Endothelial cell of hepatic sinusoid (primary cell): ENCODE results near the gene USP2.
"Not testable (repeated sequence)": the region's sequence is repeated elsewhere in the genome, so short reads cannot be mapped to it uniquely, and the experiment has no call there.

Source experiments
- in situ Hi-C: cut with HindIII; loops from 2 replicates; pipeline ENCODE4 v1.10.0; 2017; ENCODE audit warnings: low sequenced_read_pairs

Gene USP2

DNA sequence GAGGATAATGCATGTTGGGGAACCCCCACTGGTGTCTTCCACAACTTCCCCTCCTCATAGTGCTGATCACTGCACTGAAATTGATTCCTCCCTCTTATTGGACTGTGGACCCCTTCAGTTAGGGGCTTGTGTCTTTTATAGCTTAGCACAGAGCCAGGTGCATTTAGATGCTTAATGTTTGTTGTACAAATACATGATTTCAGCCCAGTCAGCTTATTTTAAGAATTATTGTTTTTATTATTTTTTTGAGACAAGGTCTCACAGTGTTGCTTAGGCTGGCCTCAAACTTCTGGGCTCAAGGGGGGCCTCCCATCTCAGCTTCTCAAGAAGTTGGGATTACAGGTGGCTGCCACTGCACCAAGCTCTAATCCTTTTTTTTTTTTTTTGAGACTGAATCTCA is 33.2 kb upstream of the USP2 start:
- in situ Hi-C loops = no loop called here

DNA sequence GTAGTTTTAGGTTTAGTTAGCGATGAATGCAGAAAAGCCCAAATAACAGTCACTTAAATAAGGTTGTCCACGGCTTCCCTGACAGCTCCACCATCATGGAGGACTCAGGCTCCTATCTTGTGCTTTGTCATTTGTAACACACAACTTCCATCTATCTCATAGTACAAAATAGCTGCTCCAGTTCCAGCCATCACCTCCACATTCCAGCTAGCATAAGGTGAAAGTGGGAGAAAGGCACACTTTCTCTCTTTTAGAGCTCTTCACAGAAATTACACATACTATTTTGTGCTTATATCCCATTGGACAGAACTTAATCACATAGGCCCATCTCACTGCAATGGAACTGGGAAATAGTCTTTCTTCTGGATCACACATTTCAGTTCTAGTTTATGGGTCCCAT is 32.8 kb upstream of the USP2 start:
- in situ Hi-C loops = no loop called here

DNA sequence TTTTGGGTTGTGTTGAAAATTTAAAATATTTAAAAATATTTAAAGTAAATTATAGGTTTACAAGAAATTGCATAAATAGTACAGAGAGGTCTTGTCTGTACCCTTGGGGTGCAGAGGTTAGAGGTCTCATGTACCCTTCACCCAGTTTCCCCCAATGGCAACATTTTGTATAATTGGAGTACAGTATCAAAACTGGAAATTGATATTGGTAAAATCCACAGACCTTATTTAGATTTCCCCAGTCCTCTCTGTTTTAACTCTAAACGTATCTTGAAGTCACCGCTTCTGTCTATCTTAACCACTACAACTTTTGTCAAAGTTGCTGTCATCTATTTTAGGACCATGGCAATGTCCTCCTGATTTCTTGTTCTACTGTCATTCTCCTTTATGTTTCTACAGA is 30.6 kb upstream of the USP2 start:
- in situ Hi-C loops = no loop called here

DNA sequence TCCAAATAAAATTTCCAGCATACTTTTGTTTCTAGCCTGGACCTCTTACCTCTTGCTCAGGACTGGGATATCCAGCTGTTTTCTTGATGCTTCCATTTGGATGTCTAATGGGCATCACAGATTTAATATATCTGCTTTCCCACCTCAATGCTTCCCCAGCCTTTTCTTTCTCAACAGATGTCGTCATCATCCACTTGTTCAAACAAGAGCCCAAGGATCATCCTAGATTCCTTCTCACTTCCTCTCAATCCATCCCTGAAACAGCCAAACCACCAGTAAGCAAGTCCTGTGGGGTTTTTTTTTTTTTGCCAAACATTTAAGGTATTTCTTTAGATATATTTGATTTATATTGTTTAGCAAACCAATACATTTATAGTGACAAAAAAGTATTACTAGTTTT is 29.0 kb upstream of the USP2 start:
- in situ Hi-C loops = no loop called here

DNA sequence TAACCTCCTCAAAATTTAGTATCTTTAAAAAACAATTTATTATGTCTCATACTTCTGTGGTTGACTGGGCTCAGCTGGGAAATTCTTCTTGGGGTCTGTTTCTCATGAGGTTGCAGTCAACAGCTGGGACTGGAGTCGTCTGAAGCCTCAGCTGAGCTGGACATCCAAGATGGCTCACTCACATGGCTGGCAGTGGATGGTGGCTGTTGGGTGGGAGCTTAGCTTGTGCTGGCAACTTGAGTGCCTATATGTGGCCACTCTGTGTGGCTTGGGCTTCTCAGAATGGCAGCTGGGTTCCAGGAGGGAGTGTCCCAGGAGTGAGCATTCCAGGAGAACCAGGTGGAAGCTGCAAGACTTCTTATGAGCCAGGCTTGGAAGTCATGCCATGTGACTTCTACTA is 28.2 kb upstream of the USP2 start:
- in situ Hi-C loops = no loop called here

DNA sequence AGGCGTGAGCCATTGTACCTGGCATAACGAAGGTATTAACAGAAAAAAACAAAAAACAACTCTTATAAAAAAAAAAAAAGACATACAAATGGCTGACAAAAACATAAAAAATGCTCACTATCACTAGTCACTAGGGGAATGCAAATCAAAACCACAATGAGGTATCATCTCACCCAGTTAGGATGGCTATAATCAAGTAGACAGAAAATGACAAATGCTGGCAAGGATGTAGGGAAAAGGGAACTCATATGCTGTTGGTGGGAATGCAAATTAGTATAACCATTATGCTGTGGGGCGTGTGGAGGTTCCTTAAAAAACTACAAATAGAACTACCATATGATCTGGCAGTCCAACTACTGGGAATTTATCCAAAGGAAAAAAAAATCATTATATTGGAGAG is 24.5 kb upstream of the USP2 start:
- in situ Hi-C loops = no loop called here

DNA sequence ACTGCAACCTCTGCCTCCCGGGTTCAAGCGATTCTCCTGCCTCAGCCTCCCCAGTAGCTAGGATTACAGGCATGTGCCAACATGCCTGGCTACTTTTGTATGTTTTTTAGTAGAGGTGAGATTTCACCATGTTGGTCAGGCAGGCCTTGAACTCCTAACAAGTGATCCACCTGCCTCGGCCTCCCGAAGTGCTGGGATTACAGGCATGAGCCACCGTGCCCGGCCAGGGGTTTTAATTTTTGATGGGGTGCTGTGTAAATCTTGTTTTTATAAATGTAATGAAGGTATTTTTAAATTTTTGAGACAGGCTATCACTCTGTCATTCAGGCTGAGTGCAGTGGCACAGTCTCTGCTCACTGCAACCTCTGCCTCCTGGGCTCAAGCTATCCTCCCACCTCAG is 24.0 kb upstream of the USP2 start:
- in situ Hi-C loops = not testable (repeated sequence)

DNA sequence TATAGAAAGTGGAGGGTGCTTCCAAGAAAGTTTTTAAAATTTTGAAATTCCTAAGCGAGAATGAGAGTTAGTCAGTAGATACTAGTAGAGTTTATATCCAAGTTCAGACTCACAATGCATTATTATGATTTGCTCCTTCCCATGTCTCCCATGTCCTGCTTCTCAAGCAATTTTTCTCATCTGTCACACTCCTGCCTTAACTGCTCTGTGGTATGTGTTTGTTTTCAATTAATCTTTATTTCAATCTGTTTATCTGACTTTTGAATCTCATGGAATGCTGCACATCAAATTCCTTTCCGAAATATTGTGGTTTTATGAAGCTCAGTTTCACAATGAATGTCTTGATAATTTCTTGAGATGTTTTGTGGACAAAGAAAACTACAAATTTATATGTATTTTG is 23.4 kb upstream of the USP2 start:
- in situ Hi-C loops = no loop called here

DNA sequence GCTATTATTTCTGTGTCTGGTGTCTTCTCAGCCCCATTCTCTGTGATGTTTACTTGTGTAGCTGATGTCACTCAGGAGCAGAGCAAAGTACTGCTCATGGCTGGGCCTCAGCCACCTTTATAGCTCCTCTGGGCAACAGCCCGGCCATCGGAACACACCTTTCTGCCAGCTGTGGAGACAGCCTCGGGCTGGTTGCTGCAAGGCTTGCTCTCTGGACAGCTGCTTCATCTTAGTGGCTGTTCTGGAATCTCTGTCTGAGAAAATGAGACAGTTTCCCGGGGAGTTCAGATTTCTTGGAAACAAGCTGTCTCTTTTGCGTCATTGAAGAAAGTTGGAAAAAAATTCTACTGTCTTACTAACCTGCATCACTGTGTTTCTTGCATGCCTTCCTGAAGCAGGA is 21.5 kb upstream of the USP2 start:
- in situ Hi-C loops = no loop called here

DNA sequence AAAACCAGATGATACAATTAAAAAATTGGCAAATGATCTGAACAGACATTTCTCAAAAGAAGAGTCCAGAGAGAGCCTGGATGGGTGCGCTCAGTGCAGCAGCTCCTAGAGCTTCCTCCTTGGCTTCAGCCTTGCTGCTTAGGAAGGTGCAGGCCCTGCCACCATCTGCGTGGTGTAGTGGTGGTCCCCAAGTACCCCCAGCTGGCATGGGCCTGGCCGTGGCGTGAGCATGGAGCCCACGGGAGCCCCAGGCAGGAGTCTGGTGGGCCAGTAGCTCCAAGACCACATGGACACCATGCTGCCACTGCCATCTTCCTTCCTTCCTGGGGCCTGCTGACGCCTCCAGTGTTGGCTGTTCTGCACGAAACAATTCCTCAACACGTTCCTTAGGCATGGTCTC is 21.0 kb upstream of the USP2 start:
- in situ Hi-C loops = no loop called here

DNA sequence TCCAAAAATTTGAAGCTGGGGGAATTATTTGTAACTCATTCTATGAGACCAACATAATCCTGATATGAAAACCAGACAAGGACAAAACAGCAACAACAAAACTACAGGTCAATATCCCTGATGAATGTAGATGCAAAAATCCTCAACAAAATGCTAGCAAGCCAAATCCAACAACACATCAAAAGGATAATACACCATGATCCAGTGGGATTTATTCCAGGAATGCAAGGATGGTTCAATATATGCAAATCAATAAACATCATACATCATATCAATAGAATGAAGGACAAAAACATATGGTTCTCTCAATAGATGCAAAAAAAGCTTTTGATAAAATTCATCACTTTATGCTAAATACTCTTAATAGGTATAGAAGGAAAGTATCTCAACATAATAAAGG is 19.4 kb upstream of the USP2 start:
- in situ Hi-C loops = no loop called here

DNA sequence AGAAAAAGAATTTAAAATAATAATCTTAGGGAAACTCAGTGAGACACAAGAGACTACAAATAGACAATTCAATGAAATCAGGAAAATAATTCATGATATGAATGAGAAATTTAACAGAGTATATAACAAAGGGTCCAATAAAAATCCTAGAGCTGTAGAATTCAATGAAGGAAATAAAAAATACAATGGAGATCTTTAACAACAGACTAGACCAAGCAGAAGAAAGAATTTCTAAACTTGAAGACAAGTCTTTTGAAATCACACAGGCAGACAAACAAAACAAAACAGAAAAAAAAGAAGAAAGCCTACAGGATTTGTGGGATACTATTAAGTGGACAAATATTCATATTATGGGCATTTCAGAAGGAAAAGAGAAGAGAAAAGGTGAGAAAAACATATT is 16.2 kb upstream of the USP2 start:
- in situ Hi-C loops = no loop called here

DNA sequence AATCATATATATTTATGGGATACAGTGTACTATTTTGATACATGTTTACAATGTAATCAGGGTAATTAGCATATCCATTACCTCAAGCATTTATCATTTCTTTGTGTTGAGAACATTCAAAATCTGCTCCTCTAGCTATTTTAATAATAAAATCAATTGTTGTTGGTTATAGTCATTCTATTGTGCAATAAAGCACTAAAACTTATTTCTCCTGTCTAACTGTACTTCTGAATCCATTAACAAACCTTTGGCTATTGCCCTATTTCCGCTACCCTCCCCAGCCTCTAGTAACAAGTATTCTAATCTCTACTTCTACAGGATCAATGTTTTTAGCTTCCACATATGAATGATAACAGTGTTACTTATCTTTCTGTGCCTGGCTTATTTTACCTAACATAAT is 15.3 kb upstream of the USP2 start:
- in situ Hi-C loops = no loop called here

DNA sequence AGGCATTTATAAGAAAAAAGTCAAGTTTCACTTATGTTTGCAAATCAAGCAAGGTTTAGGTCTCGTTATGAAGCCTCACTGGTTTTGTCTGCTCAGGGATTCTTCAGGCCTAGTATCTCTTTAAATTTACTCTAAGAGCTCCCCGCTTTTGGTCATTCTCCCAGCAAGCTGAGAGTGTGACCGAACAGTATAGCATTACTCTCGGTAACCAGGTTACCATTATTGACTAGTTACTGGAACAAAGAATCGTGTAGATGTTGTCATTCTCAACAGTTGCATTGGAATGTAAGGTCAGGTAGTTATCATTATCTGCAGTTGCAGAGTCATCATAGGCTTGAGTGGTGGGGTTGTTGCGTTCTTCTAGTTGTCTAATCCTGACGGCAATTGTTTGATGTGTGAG is 9.8 kb upstream of the USP2 start:
- in situ Hi-C loops = no loop called here

DNA sequence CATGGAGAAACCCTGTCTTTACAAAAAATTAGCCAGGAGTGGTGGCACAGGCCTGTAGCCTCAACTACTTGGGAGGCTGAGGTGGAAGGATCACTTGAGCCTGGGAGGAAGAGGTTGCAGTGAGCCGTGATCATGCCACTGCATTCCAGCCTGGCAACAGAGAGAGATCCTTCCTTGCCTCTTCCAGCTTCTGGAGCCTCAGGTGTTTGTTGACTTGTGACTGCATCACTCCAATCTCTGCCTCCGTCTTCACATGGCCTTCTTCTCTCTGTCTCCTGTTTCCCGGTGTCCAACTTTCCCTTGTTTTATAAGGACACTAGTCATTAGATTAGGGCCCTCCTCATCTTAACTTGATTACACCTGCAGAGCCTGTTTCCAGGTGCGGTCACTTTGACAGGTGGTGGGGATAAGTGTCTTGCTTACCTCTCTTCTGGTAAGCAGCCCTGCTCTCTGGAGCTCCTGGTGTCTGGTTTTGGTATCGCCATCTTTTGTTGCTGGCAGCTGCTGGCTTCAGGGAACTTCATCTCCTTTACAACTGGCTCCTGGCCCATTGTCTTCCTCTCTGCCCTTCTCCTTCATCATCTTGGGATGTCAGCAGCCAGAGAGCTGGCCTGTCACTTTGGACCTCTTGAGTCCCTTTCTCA is 8.2 kb upstream of the USP2 start:
- in situ Hi-C loops = no loop called here

DNA sequence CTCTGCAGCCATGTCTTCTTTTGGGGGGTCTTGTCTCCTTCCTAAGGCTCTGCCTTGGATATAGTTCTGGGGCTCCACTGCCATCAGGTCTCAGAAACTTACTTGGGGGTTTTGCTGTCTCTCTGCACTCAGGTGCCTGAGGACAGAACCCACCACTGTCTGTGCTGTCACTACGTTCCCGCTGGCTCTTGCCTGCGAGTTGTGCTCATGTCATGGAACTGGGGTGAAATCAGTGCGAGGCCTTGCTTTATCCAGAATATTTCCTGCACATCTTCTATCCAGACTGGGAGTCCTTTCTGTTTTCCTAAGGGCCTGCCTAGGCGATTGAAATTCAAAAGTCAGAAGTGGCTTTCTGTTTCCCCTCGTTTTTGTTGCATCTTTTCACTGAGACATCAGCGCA is 6.6 kb upstream of the USP2 start:
- in situ Hi-C loops = no loop called here

DNA sequence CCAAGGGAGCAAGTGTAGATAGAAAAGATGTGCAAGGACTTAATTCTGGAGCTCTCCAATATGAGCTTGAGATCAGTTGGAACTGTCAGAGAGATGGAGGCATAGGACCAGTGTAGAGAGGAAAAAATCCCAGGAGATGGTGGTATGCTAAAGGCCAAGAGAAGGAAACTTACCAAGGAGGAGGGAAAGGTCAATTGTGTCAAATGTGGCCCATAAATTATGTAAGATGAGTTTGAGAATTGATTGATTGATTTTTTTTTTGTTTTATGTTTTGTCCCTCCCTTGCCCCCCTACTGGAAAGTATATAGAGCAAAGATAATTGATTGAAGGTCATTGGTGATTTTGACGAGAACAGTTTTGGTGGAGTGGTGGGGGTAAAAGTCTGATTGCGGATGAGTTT is 2.8 kb upstream of the USP2 start:
- in situ Hi-C loops = no loop called here

DNA sequence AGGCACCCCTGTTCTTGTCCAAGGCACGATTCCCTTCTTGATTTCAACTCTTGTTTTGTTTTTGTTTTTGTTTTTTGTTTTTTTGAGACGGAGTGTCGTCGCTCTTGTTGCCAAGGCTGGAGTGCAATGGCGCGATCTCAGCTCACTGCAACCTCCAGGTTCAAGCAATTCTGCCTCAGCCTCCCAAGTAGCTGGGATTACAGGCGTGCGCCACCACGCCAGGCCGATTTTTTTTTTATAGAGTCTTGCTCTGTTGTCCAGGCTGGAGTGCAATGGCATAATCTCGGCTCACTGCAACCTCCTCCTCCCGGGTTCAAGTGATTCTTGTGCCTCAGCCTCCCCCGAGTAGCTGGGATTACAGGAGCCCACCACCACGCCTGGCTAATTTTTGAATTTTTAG is 1.0 kb upstream of the USP2 start:
- in situ Hi-C loops = not testable (repeated sequence)

DNA sequence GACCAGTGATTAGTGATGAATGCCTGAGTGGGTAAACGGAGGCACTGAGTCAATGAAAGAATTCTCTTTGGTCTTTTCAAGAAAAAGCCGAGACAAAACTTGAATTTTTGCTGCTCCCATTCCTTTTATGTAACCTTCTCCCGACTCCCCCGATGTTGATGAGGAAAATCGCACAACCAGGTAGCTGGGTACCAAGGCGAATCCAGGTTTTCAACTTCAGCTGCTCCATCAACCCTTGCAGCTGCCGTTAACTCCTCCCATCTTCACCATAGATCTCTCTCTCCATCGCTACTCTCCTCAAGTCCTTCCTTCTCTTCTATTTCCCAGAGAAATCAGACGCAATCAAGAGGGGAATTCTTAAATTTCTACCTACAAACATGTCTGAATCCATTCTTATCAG is 611 bp upstream of the USP2 start:
- in situ Hi-C loops = no loop called here

DNA sequence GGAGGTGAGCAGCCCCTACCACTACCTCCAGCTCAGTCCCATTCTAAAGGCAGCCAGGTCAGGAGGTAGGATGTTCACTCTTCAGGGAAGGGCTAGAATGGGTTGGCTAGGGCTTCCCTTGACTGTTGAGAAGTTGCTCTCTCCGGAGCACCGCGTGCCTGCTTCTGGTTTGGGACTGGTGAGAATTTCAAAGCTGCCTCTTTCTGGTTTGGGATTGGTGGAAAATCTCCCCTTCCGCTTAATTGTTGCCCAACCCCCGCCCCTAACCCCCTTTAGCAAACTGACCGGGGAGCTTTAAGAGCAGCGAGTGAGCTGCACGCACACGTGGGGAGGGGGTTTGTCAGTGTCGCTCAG is 686 bp downstream of the USP2 start:
- in situ Hi-C loops = no loop called here

DNA sequence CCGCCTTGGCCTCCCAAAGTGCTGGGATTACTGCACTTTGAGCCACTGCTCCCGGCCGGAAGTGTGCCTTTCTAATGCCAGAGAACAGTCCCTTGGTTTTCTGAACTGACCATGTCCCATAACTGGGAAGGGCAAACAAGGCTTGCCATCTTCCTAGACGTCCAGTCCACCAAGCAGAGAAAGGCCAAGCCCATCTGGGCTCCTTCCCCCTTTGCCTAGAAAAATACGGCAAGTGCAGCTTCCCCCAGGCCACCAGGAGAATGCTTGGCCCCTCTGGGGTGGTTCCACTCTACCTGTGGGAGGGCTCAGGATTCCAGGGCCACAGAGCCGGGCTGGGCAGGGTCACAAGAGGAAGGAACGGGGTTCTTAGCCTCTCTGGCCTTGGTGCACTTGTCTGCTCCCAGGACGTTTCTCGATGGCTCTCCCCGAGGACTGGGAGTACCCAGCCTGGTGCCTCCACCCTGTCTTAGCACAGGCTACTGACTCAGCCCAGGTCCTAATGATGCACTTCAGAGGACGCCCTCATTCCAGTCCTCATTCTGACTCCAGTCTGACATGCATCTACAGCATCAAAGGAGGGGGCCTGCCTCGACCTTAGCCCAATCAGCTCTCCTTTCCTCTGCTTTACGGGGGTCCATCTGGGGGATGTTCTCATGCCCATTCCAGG is 1.2 kb downstream of the USP2 start:
- in situ Hi-C loops = no loop called here

DNA sequence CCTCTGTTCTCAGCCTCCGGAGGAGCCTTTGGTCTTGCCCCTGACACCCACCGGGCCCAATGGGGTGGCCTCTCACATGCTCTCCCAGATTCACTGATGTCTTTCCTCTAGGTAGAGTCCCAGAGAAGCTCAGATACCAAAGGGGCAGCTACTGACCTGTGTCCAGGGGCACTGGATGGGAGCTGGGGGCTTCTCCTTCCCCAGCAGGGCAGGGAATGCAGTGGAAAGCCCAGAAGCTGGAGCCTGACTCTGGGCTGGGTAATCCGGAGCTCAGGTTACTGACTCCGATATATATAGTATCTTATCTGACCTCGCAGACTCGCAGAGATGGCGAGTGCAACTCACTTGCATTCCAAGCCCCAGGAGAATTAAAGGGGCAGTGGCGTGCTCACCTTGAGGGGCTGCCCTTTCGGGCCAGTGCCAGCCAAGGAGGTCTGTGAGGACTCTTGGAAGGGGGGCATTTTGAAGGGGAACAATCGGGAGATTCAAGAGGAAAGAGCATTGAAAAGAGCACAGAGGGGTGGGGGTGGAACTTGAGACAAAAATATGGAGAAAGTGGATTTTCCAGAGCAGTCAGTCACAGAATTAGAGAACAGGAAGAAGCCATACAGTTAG is 2.5 kb downstream of the USP2 start:
- in situ Hi-C loops = no loop called here
